B cell (primary cell): Measurements from ENCODE around the gene MRPL46. TPM values are rescaled to one million over a fixed set of nuclear protein-coding genes. Genes with fewer than 3 reads are reported as not detected.

ENCODE experiments used
- ATAC-seq: fragments of 200-7000 bp; cut with Tn5 transposase; one replicate; pipeline ENCODE4 v1.10.0; 2021; ENCODE audit warnings: low read depth, mild to moderate bottlenecking, moderate number of reproducible peaks, moderate library complexity
- CTCF ChIA-PET: fragments of 350-600 bp; sonication (Branson Sonifier 250); formaldehyde crosslinking; loops from one replicate; lab custom pipeline; 2021; ENCODE audit warnings: antibody characterized with exemption, inconsistent platforms; lab: Charles Lee
- POLR2A ChIA-PET: fragments of 350-600 bp; sonication (Branson Sonifier 250); formaldehyde crosslinking; loops from one replicate; lab custom pipeline; 2021; ENCODE audit warnings: antibody characterized with exemption; lab: Charles Lee
- DNase-seq: peaks from one replicate; pipeline ENCODE4 v3.0.0; 2013
- H2AFZ ChIP-seq: 2 replicates; pipeline ENCODE4 v1.6.1; 2012; ENCODE audit warnings: mild to moderate bottlenecking, low read depth, low read length; ENCODE audit not compliant: insufficient read depth, poor library complexity, severe bottlenecking
- H3K27ac ChIP-seq, 2 donors: 1 replicate in 1 of 2; 2 replicates in 1 of 2; pipeline ENCODE4 v1.5.1; 2012 to 2013; ENCODE audit warnings: low read length in 2 of 2, mild to moderate bottlenecking in 2 of 2, moderate library complexity in 1 of 2
- H3K27me3 ChIP-seq, 4 experiments: fragments of 200-600 bp in 1 of 4; sonication (generic) in 1 of 4; replicated peaks in 1 of 4; 1 replicate in 2 of 4; 2 replicates in 2 of 4; pipeline versions ENCODE4 v1.6.1 to v1.7.0; 2013 to 2016; ENCODE audit warnings: low read length in 3 of 4, mild to moderate bottlenecking in 2 of 4, mixed read lengths in 1 of 4, moderate library complexity in 1 of 4; ENCODE audit not compliant: insufficient read depth in 4 of 4, control insufficient read depth in 3 of 4; ENCODE audit errors: control extremely low read depth in 1 of 4
- H3K36me3 ChIP-seq, 2 experiments: replicated peaks in 1 of 2; 1 replicate in 1 of 2; 2 replicates in 1 of 2; pipeline versions ENCODE4 v1.6.1 to v1.7.1; 2013; ENCODE audit warnings: low read length in 1 of 2; ENCODE audit not compliant: insufficient read depth in 2 of 2, control insufficient read depth in 1 of 2; ENCODE audit errors: control extremely low read depth in 1 of 2, extremely low read depth in 1 of 2
- H3K4me1 ChIP-seq, 2 donors: fragments of 200-600 bp in 1 of 2; sonication (generic) in 1 of 2; 1 replicate in 1 of 2; 2 replicates in 1 of 2; pipeline versions ENCODE4 v1.5.1 to v1.6.1; 2013 to 2017; ENCODE audit warnings: low read length in 2 of 2; ENCODE audit not compliant: control insufficient read depth in 2 of 2, insufficient read depth in 2 of 2
- H3K4me2 ChIP-seq: replicated peaks from 2 replicates; pipeline ENCODE3; 2012; ENCODE audit warnings: mild to moderate bottlenecking, low read depth, low read length; ENCODE audit not compliant: poor library complexity, severe bottlenecking
- H3K4me3 ChIP-seq, 5 experiments: fragments of 200-600 bp in 1 of 5; sonication (generic) in 1 of 5; 1 replicate in 3 of 5; 2 replicates in 2 of 5; pipeline versions ENCODE4 v1.5.1 to v1.7.0; 2011 to 2016; ENCODE audit warnings: low read length in 4 of 5, mild to moderate bottlenecking in 4 of 5, low read depth in 2 of 5, control low read depth in 1 of 5, moderate library complexity in 1 of 5; ENCODE audit not compliant: insufficient read depth in 1 of 5; ENCODE audit errors: control extremely low read depth in 1 of 5, extremely low read depth in 1 of 5
- H3K79me2 ChIP-seq: fragments of 200-600 bp; sonication (generic); one replicate; pipeline ENCODE4 v1.6.0; 2016; ENCODE audit warnings: low read length; ENCODE audit not compliant: control insufficient read depth, insufficient read depth
- H3K9ac ChIP-seq: fragments of 200-600 bp; sonication (generic); 2 replicates; pipeline ENCODE4 v1.6.1; 2017; ENCODE audit warnings: mild to moderate bottlenecking, low read length, moderate library complexity
- H3K9me3 ChIP-seq, 3 donors: one replicate each; pipeline versions ENCODE4 v1.6.1 to v1.7.1; 2013; ENCODE audit warnings: low read length in 2 of 3; ENCODE audit not compliant: control insufficient read depth in 2 of 3, insufficient read depth in 1 of 3; ENCODE audit errors: control extremely low read depth in 1 of 3
- H4K20me1 ChIP-seq: 2 replicates; pipeline ENCODE4 v1.6.0; 2012; ENCODE audit warnings: mild to moderate bottlenecking, low read length; ENCODE audit not compliant: insufficient read depth, control insufficient read depth, poor library complexity, severe bottlenecking
- H3K27ac Mint-ChIP-seq: one replicate; pipeline ENCODE4 v1.8.0; 2021; ENCODE audit warnings: mixed read lengths
- H3K27me3 Mint-ChIP-seq: one replicate; pipeline ENCODE4 v1.8.0; 2021; ENCODE audit warnings: mixed read lengths
- H3K4me1 Mint-ChIP-seq: one replicate; pipeline ENCODE4 v1.8.0; 2021; ENCODE audit warnings: mixed read lengths
- H3K4me3 Mint-ChIP-seq: one replicate; pipeline ENCODE4 v1.8.0; 2021; ENCODE audit warnings: mixed read lengths
- H3K9me3 Mint-ChIP-seq: one replicate; pipeline ENCODE4 v1.8.0; 2022; ENCODE audit warnings: mixed read lengths; ENCODE audit not compliant: insufficient read depth
- CTCF ChIP-seq: fragments of 200-600 bp; IDR thresholded peaks from one replicate; pipeline ENCODE4 v1.8.0; 2022; ENCODE audit warnings: antibody characterized with exemption, mild to moderate bottlenecking
- EZH2 ChIP-seq: IDR thresholded peaks from 2 replicates; pipeline ENCODE4 v1.6.1; 2012; ENCODE audit warnings: borderline replicate concordance, low read depth, mild to moderate bottlenecking, moderate library complexity, low read length; ENCODE audit not compliant: insufficient read depth, poor library complexity, severe bottlenecking
- WGBS: methylation state at CpG from one replicate; pipeline ENCODE4 v1.1.5; 2013; ENCODE audit warnings: missing lambda C conversion rate; ENCODE audit not compliant: insufficient coverage; 5-methylcytosine and 5-hydroxymethylcytosine counted together
- intact Hi-C: fragments of 100-400 bp; cut with micrococcal nuclease; formaldehyde crosslinking; loops from one replicate; pipeline ENCODE4 v1.10.0; 2022
- polyA plus RNA-seq: library from polyadenylated mRNA; depleted of rRNA; stranded (reverse); fragments of >200 nt; gene quantifications from 2 replicates; pipeline ENCODE4 v1.2.3, GENCODE V29; 2012
- total RNA-seq, 2 donors: library from RNA; stranded (reverse); fragments of 120-200 nt in 1 of 2; gene quantifications; 1 replicate in 1 of 2; 2 replicates in 1 of 2; pipeline versions ENCODE4 v1.2.3 to v1.2.4, GENCODE V29; 2013 to 2022

Gene MRPL46
- total and polyA plus RNA-seq, 2 donors (not counting 1 experiment from before 2014, with no cell fraction given): 14.3 to 24.6 TPM

GRCh38 chr15:88489321-88489720 lies 22.1 kb upstream of the MRPL46 start:
- H3K4me1 Mint-ChIP-seq: no peaks in the 10 kb centered on the region
- WGBS: 91% methylated on average over 4 of the region's 4 CpGs
- ChIA-PET POLR2A (no interaction called here), CTCF (no interaction called here)
- H3K4me3 ChIP-seq: no peak overlapping the region
- TF ChIP-seq CTCF (no peak), EZH2 (no peak)
- H2AFZ ChIP-seq: no peak overlapping the region
- H3K27me3 ChIP-seq: no peaks in the 10 kb centered on the region
- no peak overlapping the region for H3K4me3 Mint-ChIP-seq
- H3K9me3 ChIP-seq: no peaks in the 10 kb centered on the region
- no peaks in the 10 kb centered on the region for H4K20me1 ChIP-seq
- no peaks in the 10 kb centered on the region for H3K79me2 ChIP-seq
- H3K27me3 Mint-ChIP-seq: no peaks in the 10 kb centered on the region
- no peak overlapping the region for H3K4me2 ChIP-seq
- H3K27ac Mint-ChIP-seq: no peak overlapping the region
- H3K27ac ChIP-seq: no peak overlapping the region
- DNase-seq (no peak), ATAC-seq (no peak)
- H3K4me1 ChIP-seq: no peaks in the 10 kb centered on the region
- no peaks in the 10 kb centered on the region for H3K9me3 Mint-ChIP-seq
- no peak overlapping the region for H3K9ac ChIP-seq
- intact Hi-C loops: no loop called here
- H3K36me3 ChIP-seq: no peaks in the 10 kb centered on the region

DNA sequence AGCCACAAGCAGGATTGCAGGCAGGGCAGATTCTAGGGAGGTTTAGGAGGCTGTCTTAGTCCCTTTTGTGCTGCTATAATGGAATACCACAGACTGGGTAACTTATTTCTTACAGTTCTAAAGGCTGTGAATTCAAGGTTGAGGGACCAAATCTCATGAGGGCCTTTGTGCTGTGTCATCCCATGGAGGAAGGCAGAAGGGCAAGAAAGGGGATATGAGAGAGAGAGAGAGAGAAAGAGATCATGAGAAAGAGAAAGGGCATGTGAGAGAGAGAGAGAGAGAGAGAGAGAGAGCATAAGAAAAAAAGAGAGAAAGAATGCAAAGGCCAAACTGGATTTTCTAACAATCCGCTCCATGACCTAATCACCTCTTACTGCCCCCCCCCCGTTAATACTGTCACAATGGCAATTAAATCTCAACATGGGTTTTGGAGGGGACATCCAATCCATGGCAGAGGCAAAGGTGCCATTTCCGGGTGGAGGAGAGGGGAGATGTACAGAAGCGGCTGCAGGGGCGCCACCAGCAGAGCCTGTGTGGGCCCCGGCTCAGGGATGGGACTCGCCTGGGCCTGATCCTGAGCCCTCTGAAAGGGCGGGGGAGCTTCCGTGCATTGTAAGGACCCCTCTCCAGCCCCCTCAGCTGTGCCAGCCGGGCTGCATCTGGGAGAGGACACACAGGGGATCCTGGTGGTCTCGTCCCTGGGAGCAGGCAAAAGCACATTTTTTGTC lies 20.8 kb upstream of the MRPL46 start:
- Histone ChIP-seq H2AFZ (no peak overlapping the region), H3K9me3 (no peaks in the 10 kb centered on the region), H3K27me3 (no peaks in the 10 kb centered on the region), H4K20me1 (no peaks in the 10 kb centered on the region), H3K4me2 (no peak overlapping the region), H3K27ac (no peak overlapping the region), H3K4me3 (no peak overlapping the region), H3K79me2 (no peaks in the 10 kb centered on the region), H3K4me1 (no peaks in the 10 kb centered on the region), H3K36me3 (no peaks in the 10 kb centered on the region), H3K9ac (no peak overlapping the region)
- ATAC-seq (no peak), DNase-seq (no peak)
- intact Hi-C loops: no loop called here
- WGBS: 100% methylated on average over 6 of the region's 11 CpGs
- TF ChIP-seq CTCF: no peak
- no peak for TF ChIP-seq EZH2
- Mint-ChIP-seq H3K4me1 (no peaks in the 10 kb centered on the region), H3K9me3 (no peaks in the 10 kb centered on the region), H3K27me3 (no peaks in the 10 kb centered on the region), H3K4me3 (no peak overlapping the region), H3K27ac (no peak overlapping the region)
- CTCF ChIA-PET: no interaction called here
- POLR2A ChIA-PET: no interaction called here
